PC-9 (cell line): ENCODE data around the gene MTG1.
"Not testable (repeated sequence)": the region's sequence is repeated elsewhere in the genome, so short reads cannot be mapped to it uniquely, and the experiment has no call there.

Experiments used
- CTCF ChIP-seq: fragments of 200-600 bp; sonication (generic); conservative IDR thresholded peaks from 2 replicates; pipeline ENCODE4 v1.6.1; 2017; ENCODE audit warnings: mixed run types, antibody characterized with exemption, mild to moderate bottlenecking, moderate library complexity
- EZH2 ChIP-seq: fragments of 200-600 bp; sonication (generic); IDR thresholded peaks from 2 replicates; pipeline ENCODE4 v1.8.0; 2017; ENCODE audit warnings: antibody characterized with exemption, low read depth

- TF ChIP-seq CTCF, EZH2: not testable (repeated sequence)
These were observed 38.8 kb downstream of the MTG1 start for GRCh38 chr10:133432789-133433188.
